ENCODE measurements around the gene CACNA2D1. TPM values are rescaled to one million over a fixed set of nuclear protein-coding genes. Genes with fewer than 3 reads are reported as not detected.

The CACNA2D1 gene
- total RNA-seq, 1 experiment from 2014 or later: 36.2 TPM

DNA sequence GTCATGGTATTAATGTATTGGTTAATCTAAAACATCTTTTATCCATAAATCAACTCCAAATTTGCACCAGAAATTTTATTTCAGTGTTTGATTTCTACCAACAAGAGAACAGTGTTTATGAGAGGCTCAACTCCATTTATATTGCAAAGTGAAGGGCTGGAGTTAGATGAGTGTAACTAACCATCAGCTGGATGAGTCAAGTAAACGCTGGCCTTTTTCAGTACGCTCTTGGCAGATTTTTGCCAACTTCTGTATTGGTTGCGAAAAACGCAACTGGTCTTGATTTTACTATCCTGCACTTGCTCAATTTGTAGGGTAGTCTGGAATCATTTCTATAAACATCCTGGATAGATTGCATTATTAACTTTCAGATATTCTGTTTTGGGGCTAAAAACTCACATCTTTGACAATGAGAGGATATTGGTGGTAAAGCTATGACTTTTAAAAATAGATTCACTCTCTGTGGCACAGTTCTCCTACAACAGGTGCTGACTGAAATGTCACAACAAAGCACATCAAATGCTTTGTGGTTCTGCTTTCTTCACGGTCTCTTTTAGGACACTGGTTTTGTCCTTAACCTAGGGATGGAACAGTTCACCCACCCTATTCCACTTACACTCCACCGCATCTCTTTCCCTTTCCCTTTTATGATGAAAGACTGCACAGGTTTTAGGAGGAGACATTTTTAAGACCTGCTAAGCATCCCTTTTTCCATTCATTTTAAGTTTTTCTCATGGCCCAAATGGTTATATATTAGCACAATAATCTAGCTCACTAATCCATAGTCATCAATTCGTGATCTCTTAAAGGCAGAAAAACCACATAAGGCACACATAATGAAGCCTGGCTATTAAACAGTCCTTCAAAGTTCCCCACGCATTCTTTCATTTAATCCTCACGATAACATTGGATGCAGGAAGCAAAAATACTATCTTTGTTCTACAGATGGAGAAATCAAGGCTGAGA lies 12.8 kb downstream of the CACNA2D1 start:
- Histone ChIP-seq H4K20me1 (ENCODE audit: control insufficient read depth, insufficient read depth, insufficient read length) (no peaks in the 10 kb centered on the region), H4K91ac (ENCODE audit: insufficient read length, low read depth, low read length) (no peak overlapping the region), H3K27me3 (ENCODE audit: insufficient read depth, low read length) (no peaks in the 10 kb centered on the region), H3K23me2 (ENCODE audit: insufficient read length, low read depth, low read length, poor library complexity, severe bottlenecking) (no peaks in the 10 kb centered on the region), H3K27ac (ENCODE audit: insufficient read length, low read depth, low read length) (no peak overlapping the region), H3T11ph (ENCODE audit: low read length) (no peak overlapping the region), H3K79me2 (ENCODE audit: insufficient read depth, low read length) (no peaks in the 10 kb centered on the region), H3K9me3 (ENCODE audit: control insufficient read depth, low read depth, low read length) (no peaks in the 10 kb centered on the region), H2BK12ac (ENCODE audit: insufficient read length, low read depth, low read length) (no peak overlapping the region), H3K4me1 (ENCODE audit: insufficient read depth, low read length) (no peaks in the 10 kb centered on the region), H4K8ac (replicated peaks; ENCODE audit: insufficient read length, low read depth, low read length) (no peak overlapping the region), H3K56ac (ENCODE audit: insufficient read length, low read depth, low read length) (no peak overlapping the region), H3K4ac (ENCODE audit: low read depth, low read length) (no peak overlapping the region), H3K79me1 (ENCODE audit: insufficient read depth, low read depth, low read length, poor library complexity, severe bottlenecking) (peaks cover 3% of the 10 kb centered on the region), H3K4me2 (ENCODE audit: insufficient read depth, insufficient read length, low read length) (no peak overlapping the region), H3K23ac (ENCODE audit: insufficient read length, low read depth, low read length) (no peak overlapping the region), H2BK120ac (ENCODE audit: low read depth, low read length, poor library complexity, severe bottlenecking) (no peak overlapping the region), H2AK5ac (ENCODE audit: insufficient read length, low read length) (no peak overlapping the region), H4K5ac (ENCODE audit: insufficient read length, low read depth, low read length) (no peak overlapping the region), H3K14ac (ENCODE audit: insufficient read depth, low read length) (no peak overlapping the region), H2BK20ac (ENCODE audit: low read depth, low read length, poor library complexity, severe bottlenecking) (no peak overlapping the region), H2AFZ (ENCODE audit: low read length) (no peak overlapping the region), H3K9ac (ENCODE audit: extremely low read depth, insufficient read length, low read length) (no peak overlapping the region), H3K18ac (ENCODE audit: insufficient read length, low read depth, low read length) (no peak overlapping the region), H2BK15ac (ENCODE audit: low read depth, low read length) (no peak overlapping the region), H2BK5ac (ENCODE audit: insufficient read length, low read length) (no peak overlapping the region)
- Mint-ChIP-seq H3K27ac (peak overlapping the region in 1 of 3 experiments; percentile 24; a peak in 2 of 7 replicates), H3K36me3 (ENCODE audit: insufficient read depth in 1 of 3, low read depth in 3 of 3) (no peaks in the 10 kb centered on the region), H3K4me1 (peaks cover 10% of the 10 kb centered on the region in 2 experiments), H3K9me3 (no peaks in the 10 kb centered on the region), H3K4me3 (no peak overlapping the region), H3K27me3 (ENCODE audit: low read depth) (no peaks in the 10 kb centered on the region)
- no CpG with 5 or more reads among the region's 9 CpGs for WGBS (ENCODE audit: extremely low coverage, insufficient read length, low lambda C conversion rate)
- no peak for DNase-seq
- TF ChIP-seq, protein P1, sequence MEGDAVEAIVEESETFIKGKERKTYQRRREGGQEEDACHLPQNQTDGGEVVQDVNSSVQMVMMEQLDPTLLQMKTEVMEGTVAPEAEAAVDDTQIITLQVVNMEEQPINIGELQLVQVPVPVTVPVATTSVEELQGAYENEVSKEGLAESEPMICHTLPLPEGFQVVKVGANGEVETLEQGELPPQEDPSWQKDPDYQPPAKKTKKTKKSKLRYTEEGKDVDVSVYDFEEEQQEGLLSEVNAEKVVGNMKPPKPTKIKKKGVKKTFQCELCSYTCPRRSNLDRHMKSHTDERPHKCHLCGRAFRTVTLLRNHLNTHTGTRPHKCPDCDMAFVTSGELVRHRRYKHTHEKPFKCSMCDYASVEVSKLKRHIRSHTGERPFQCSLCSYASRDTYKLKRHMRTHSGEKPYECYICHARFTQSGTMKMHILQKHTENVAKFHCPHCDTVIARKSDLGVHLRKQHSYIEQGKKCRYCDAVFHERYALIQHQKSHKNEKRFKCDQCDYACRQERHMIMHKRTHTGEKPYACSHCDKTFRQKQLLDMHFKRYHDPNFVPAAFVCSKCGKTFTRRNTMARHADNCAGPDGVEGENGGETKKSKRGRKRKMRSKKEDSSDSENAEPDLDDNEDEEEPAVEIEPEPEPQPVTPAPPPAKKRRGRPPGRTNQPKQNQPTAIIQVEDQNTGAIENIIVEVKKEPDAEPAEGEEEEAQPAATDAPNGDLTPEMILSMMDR (conservative IDR thresholded peaks at IDR 0.05): no peak
